ENCODE data around the gene LRRN1.

GRCh38 chr3:3776607-3777006 lies 22.6 kb upstream of the LRRN1 start:
- TF ChIP-seq TP53 (CRISPR knock-in tag; IDR thresholded peaks at IDR 0.05) (no peak), CTCF (IDR thresholded peaks at IDR 0.05) (no peak), POLR2AphosphoS2 (conservative IDR thresholded peaks at IDR 0.05; ENCODE audit: low read length) (no peak)
